HepG2 (cell line): Measurements from ENCODE around the gene QSOX1. TPM values are rescaled to one million over a fixed set of nuclear protein-coding genes. Genes with fewer than 3 reads are reported as not detected.

Source experiments
- AGO2 ChIP-seq: fragments of 200-400 bp; formaldehyde crosslinking; optimal IDR thresholded peaks from 2 replicates; pipeline ENCODE3; 2017; ENCODE audit warnings: mild to moderate bottlenecking, low read depth, low read length, moderate library complexity
- CHD4 ChIP-seq: fragments of 200-600 bp; sonication (generic); IDR thresholded peaks from 2 replicates; pipeline ENCODE4 v1.7.0; 2017; ENCODE audit warnings: mild to moderate bottlenecking, low read length, borderline replicate concordance
- KAT8 ChIP-seq: IDR thresholded peaks from 2 replicates; pipeline ENCODE4 v1.6.1; 2016; ENCODE audit warnings: missing genetic modification reagents, missing compliant biosample characterization
- KLF12 ChIP-seq: sonication (generic); formaldehyde crosslinking; IDR thresholded peaks from 2 replicates; pipeline ENCODE4 v1.4.0; 2020; ENCODE audit warnings: missing genetic modification reagents, borderline replicate concordance
- KMT2A ChIP-seq: sonication (generic); formaldehyde crosslinking; IDR thresholded peaks from 2 replicates; pipeline ENCODE4 v1.4.0; 2020; ENCODE audit warnings: missing genetic modification reagents
- MED13 ChIP-seq: sonication (generic); formaldehyde crosslinking; IDR thresholded peaks from 2 replicates; pipeline ENCODE4 v1.5.0; 2020; ENCODE audit warnings: missing genetic modification reagents
- MTF1 ChIP-seq: sonication (generic); formaldehyde crosslinking; IDR thresholded peaks from 2 replicates; pipeline ENCODE4 v1.5.0; 2020; ENCODE audit warnings: missing genetic modification reagents
- MYC ChIP-seq: sonication (generic); formaldehyde crosslinking; IDR thresholded peaks from 2 replicates; pipeline ENCODE4 v1.9.0; 2021; ENCODE audit warnings: missing genetic modification reagents, borderline replicate concordance
- RFX3 ChIP-seq: IDR thresholded peaks from 2 replicates; pipeline ENCODE4 v1.6.1; 2016; ENCODE audit warnings: missing biosample characterization, missing genetic modification reagents
- SATB2 ChIP-seq: sonication (generic); formaldehyde crosslinking; IDR thresholded peaks from 2 replicates; pipeline ENCODE4 v1.5.0; 2020; ENCODE audit warnings: missing genetic modification reagents
- SIX4 ChIP-seq: sonication (generic); formaldehyde crosslinking; IDR thresholded peaks from 2 replicates; pipeline ENCODE4 v1.4.0; 2020; ENCODE audit warnings: missing genetic modification reagents
- TCF7 ChIP-seq: sonication (generic); IDR thresholded peaks from 2 replicates; pipeline ENCODE4 v1.6.1; 2016; ENCODE audit warnings: antibody characterized with exemption, low read depth
- YEATS2 ChIP-seq: sonication (generic); formaldehyde crosslinking; IDR thresholded peaks from 2 replicates; pipeline ENCODE4 v1.4.0; 2020; ENCODE audit warnings: missing genetic modification reagents, borderline replicate concordance
- ZNF12 ChIP-seq: sonication (generic); formaldehyde crosslinking; IDR thresholded peaks from 2 replicates; pipeline ENCODE4 v1.5.0; 2020; ENCODE audit warnings: missing genetic modification reagents
- polyA plus RNA-seq, 8 experiments: library from polyadenylated mRNA; depleted of rRNA in 3 of 8; stranded (reverse) in 7 of 8; unstranded in 1 of 8; fragments of >200 nt; fragmentation: Illumina TruSeq in 4 of 8; extraction: Trizol in 4 of 8; gene quantifications; 2 replicates each; pipeline versions ENCODE4 v1.2.1 to v1.2.3, GENCODE V29; 2011 to 2016; ENCODE audit warnings: low read depth in 4 of 8, missing spikeins in 1 of 8, mixed read lengths in 1 of 8; ENCODE audit not compliant: insufficient read depth in 1 of 8
- total RNA-seq, 5 experiments: library from RNA; depleted of rRNA; stranded (reverse); fragments of >200 nt; fragmentation: Illumina TruSeq; extraction: Trizol; gene quantifications; 2 replicates each; pipeline ENCODE4 v1.2.3, GENCODE V29; 2016; ENCODE audit warnings: low read depth in 1 of 5
- TF ChIP-seq, protein P1 (sequence below): sonication (generic); formaldehyde crosslinking; IDR thresholded peaks from 2 replicates; pipeline ENCODE4 v1.5.0; 2020; ENCODE audit warnings: mild to moderate bottlenecking, missing genetic modification reagents
- TF ChIP-seq, protein P2 (sequence below): sonication (generic); formaldehyde crosslinking; IDR thresholded peaks from 2 replicates; pipeline ENCODE4 v1.4.0; 2020; ENCODE audit warnings: missing genetic modification reagents, borderline replicate concordance
- TF ChIP-seq, protein P3 (sequence below): IDR thresholded peaks from 2 replicates; pipeline ENCODE4 v1.6.1; 2016; ENCODE audit warnings: missing genetic modification reagents, missing compliant biosample characterization
- TF ChIP-seq, protein P4 (sequence below): sonication (generic); formaldehyde crosslinking; IDR thresholded peaks from 2 replicates; pipeline ENCODE4 v1.4.0; 2020; ENCODE audit warnings: missing genetic modification reagents
- TF ChIP-seq, protein P5 (sequence below): sonication (generic); formaldehyde crosslinking; IDR thresholded peaks from 2 replicates; pipeline ENCODE4 v1.5.1; 2020; ENCODE audit warnings: mild to moderate bottlenecking, moderate library complexity, missing genetic modification reagents

QSOX1 gene
- total and polyA plus RNA-seq, 2 of the 13 experiments (the other 11 are each of a cell fraction or from before 2014, with no cell fraction given): 6.8 to 40.2 TPM

DNA sequence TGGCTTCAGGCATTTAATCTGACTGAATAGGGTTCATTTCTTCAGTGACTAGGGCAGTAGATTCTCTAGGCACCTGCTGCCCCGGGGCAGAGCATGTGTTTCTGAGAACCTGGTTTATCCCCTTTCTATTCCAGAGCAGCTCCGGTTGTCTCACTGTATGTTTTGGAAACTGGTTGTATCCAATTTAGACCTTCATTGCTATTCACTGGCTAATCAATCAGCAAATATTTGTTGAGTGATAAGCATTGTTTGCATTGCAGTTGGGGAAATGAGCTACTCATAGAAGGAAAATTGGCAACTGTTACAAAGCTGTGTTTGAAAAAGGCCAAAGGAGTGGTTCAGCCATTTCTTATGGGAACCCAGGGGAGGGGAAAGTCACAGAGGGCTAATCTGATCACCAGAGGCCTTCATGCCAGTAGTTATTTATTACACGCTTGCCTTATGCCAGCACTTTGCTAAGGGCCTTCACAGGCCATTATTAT is 2.9 kb downstream of the QSOX1 start (continued):
- TF ChIP-seq, protein P1, sequence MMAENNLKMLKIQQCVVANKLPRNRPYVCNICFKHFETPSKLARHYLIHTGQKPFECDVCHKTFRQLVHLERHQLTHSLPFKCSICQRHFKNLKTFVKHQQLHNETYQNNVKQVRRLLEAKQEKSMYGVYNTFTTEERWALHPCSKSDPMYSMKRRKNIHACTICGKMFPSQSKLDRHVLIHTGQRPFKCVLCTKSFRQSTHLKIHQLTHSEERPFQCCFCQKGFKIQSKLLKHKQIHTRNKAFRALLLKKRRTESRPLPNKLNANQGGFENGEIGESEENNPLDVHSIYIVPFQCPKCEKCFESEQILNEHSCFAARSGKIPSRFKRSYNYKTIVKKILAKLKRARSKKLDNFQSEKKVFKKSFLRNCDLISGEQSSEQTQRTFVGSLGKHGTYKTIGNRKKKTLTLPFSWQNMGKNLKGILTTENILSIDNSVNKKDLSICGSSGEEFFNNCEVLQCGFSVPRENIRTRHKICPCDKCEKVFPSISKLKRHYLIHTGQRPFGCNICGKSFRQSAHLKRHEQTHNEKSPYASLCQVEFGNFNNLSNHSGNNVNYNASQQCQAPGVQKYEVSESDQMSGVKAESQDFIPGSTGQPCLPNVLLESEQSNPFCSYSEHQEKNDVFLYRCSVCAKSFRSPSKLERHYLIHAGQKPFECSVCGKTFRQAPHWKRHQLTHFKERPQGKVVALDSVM (CRISPR knock-in tag): no peak
- TF ChIP-seq CHD4: no peak
- TF ChIP-seq AGO2: no peak
- TF ChIP-seq, protein P2, sequence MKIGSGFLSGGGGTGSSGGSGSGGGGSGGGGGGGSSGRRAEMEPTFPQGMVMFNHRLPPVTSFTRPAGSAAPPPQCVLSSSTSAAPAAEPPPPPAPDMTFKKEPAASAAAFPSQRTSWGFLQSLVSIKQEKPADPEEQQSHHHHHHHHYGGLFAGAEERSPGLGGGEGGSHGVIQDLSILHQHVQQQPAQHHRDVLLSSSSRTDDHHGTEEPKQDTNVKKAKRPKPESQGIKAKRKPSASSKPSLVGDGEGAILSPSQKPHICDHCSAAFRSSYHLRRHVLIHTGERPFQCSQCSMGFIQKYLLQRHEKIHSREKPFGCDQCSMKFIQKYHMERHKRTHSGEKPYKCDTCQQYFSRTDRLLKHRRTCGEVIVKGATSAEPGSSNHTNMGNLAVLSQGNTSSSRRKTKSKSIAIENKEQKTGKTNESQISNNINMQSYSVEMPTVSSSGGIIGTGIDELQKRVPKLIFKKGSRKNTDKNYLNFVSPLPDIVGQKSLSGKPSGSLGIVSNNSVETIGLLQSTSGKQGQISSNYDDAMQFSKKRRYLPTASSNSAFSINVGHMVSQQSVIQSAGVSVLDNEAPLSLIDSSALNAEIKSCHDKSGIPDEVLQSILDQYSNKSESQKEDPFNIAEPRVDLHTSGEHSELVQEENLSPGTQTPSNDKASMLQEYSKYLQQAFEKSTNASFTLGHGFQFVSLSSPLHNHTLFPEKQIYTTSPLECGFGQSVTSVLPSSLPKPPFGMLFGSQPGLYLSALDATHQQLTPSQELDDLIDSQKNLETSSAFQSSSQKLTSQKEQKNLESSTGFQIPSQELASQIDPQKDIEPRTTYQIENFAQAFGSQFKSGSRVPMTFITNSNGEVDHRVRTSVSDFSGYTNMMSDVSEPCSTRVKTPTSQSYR (CRISPR knock-in tag): peak; percentile 32; the same call in 1 of the 2 replicates
- TF ChIP-seq, protein P3, sequence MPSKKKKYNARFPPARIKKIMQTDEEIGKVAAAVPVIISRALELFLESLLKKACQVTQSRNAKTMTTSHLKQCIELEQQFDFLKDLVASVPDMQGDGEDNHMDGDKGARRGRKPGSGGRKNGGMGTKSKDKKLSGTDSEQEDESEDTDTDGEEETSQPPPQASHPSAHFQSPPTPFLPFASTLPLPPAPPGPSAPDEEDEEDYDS: no peak
- no peak for TF ChIP-seq MED13 (CRISPR knock-in tag)
- TF ChIP-seq ZNF12 (CRISPR knock-in tag): peak; percentile 69; the same call in 1 of the 2 replicates
- no peak for TF ChIP-seq MTF1 (CRISPR knock-in tag)
- no peak; the same call in 1 of the 2 replicates for TF ChIP-seq YEATS2 (CRISPR knock-in tag)
- TF ChIP-seq TCF7: peak; percentile 40; the same call in 1 of the 2 replicates
- TF ChIP-seq, protein P4, sequence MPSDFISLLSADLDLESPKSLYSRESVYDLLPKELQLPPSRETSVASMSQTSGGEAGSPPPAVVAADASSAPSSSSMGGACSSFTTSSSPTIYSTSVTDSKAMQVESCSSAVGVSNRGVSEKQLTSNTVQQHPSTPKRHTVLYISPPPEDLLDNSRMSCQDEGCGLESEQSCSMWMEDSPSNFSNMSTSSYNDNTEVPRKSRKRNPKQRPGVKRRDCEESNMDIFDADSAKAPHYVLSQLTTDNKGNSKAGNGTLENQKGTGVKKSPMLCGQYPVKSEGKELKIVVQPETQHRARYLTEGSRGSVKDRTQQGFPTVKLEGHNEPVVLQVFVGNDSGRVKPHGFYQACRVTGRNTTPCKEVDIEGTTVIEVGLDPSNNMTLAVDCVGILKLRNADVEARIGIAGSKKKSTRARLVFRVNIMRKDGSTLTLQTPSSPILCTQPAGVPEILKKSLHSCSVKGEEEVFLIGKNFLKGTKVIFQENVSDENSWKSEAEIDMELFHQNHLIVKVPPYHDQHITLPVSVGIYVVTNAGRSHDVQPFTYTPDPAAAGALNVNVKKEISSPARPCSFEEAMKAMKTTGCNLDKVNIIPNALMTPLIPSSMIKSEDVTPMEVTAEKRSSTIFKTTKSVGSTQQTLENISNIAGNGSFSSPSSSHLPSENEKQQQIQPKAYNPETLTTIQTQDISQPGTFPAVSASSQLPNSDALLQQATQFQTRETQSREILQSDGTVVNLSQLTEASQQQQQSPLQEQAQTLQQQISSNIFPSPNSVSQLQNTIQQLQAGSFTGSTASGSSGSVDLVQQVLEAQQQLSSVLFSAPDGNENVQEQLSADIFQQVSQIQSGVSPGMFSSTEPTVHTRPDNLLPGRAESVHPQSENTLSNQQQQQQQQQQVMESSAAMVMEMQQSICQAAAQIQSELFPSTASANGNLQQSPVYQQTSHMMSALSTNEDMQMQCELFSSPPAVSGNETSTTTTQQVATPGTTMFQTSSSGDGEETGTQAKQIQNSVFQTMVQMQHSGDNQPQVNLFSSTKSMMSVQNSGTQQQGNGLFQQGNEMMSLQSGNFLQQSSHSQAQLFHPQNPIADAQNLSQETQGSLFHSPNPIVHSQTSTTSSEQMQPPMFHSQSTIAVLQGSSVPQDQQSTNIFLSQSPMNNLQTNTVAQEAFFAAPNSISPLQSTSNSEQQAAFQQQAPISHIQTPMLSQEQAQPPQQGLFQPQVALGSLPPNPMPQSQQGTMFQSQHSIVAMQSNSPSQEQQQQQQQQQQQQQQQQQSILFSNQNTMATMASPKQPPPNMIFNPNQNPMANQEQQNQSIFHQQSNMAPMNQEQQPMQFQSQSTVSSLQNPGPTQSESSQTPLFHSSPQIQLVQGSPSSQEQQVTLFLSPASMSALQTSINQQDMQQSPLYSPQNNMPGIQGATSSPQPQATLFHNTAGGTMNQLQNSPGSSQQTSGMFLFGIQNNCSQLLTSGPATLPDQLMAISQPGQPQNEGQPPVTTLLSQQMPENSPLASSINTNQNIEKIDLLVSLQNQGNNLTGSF: no peak
- peak; percentile 56 for TF ChIP-seq KAT8 (CRISPR knock-in tag)
- no peak; the same call in 1 of the 2 replicates for TF ChIP-seq SIX4 (CRISPR knock-in tag)
- TF ChIP-seq SATB2 (CRISPR knock-in tag): no peak
- no peak for TF ChIP-seq MYC (CRISPR knock-in tag)
- TF ChIP-seq, protein P5, sequence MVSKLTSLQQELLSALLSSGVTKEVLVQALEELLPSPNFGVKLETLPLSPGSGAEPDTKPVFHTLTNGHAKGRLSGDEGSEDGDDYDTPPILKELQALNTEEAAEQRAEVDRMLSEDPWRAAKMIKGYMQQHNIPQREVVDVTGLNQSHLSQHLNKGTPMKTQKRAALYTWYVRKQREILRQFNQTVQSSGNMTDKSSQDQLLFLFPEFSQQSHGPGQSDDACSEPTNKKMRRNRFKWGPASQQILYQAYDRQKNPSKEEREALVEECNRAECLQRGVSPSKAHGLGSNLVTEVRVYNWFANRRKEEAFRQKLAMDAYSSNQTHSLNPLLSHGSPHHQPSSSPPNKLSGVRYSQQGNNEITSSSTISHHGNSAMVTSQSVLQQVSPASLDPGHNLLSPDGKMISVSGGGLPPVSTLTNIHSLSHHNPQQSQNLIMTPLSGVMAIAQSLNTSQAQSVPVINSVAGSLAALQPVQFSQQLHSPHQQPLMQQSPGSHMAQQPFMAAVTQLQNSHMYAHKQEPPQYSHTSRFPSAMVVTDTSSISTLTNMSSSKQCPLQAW (CRISPR knock-in tag): peak; percentile 40; the same call in 1 of the 2 replicates
- TF ChIP-seq KMT2A (CRISPR knock-in tag): no peak
- TF ChIP-seq KLF12: no peak
- TF ChIP-seq RFX3 (CRISPR knock-in tag): no peak
